Endometrium (tissue), 2 donors: ENCODE data around the gene RNF125.
"Not testable (repeated sequence)": the region's sequence is repeated elsewhere in the genome, so short reads cannot be mapped to it uniquely, and the experiment has no call there.

Experiments used
- FAIRE-seq: peaks from 2 replicates; lab custom pipeline; 2012; peaks lifted over from hg19 to GRCh38; lab: Jason Lieb, UNC
- donor health status: control.
- donor health status: control.

Gene RNF125

GRCh38 chr18:32025744-32026143, 7.1 kb downstream of the RNF125 start:
- FAIRE-seq = no peak

DNA sequence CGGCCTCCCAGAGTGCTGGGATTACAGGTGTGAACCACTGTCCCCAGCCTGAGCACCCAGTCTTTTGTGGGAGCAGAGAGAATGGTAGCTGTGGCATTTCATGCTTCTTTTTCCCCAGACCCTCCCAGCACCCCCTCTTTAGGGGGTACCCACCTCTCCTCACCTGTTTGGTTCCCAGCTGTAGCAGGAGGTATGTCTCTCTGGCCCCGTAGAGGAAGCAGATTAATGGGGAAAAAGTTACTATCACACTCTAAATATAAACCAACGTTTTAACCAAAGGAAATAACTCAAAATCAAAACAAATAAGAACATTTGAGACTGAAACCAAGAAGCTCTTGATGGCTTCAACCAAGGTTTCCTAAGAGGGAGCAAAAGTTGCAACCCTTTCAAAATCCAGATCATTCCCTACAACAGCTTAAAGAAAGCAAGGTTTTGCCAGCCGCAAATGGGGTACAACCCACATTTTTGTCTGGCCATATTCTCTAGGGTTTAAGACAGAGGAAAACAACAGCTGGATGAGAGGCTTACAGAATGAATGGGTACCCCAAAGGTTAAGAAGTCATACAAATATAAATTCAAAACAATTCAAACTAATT, 8.0 kb downstream of the RNF125 start:
- FAIRE-seq = no peak

DNA sequence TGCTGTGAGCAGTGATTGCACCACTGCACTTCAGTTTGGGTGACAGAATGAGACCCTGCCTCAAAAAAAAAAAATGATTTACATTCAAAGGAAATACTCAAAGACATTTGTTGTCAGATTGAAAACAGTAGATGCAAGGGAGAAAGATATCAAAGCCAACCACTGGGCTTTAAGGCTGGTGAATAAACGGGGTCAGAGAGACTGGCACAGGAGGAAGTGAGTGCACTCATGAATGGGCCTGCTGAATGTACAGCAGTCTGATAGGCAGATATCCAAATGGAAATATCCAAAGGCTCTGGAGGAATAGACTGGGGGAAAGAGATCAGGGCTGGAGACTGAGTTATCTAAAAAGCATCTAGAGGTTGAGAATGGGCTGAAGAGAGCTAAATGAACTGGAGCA, 10.9 kb downstream of the RNF125 start:
- no peak for FAIRE-seq

DNA sequence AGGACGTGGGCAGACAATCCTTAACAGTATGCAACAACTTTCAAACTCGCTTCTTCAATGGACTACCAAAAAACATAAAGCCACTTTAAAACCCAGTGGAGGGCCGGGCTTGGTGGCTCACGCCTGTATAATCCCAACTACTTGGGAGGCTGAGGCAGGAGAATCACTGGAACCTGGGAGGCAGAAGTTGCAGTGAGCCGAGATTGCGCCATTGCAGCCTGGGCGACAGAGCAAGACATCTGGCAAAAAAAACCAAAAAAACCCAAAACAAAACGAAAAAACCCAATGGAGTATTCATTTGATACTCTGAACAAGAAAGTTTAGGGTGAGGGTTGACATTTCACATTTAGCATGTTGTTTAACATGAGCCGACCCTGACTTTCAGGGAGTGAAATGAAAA, 14.0 kb downstream of the RNF125 start:
- no peak for FAIRE-seq

- no peak for FAIRE-seq
Observed at GRCh38 chr18:32036506-32037180, 18.0 kb downstream of the RNF125 start.

GRCh38 chr18:32037616-32038015, 19.0 kb downstream of the RNF125 start:
- no peak for FAIRE-seq

DNA sequence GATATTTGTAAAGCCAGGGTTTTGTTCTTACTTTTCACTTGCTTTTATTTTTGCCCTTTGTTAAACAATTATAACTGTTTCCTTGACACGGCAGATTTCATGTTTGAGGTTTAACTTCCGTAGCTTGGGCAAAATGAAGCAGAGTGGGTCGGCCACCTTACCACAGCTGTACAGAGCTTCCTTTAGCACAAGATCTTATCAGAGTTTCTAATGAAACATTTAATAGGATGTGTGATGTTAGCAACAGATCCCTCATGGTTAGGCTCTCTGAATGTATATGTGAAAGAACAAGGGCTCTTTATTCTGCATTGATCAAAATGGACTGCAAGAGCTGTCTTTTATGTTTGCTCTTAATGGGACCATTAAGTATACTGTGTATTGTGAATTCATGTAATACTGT, 22.3 kb downstream of the RNF125 start:
- FAIRE-seq = no peak

- FAIRE-seq = no peak
Observed at GRCh38 chr18:32042337-32042736, 23.7 kb downstream of the RNF125 start.

DNA sequence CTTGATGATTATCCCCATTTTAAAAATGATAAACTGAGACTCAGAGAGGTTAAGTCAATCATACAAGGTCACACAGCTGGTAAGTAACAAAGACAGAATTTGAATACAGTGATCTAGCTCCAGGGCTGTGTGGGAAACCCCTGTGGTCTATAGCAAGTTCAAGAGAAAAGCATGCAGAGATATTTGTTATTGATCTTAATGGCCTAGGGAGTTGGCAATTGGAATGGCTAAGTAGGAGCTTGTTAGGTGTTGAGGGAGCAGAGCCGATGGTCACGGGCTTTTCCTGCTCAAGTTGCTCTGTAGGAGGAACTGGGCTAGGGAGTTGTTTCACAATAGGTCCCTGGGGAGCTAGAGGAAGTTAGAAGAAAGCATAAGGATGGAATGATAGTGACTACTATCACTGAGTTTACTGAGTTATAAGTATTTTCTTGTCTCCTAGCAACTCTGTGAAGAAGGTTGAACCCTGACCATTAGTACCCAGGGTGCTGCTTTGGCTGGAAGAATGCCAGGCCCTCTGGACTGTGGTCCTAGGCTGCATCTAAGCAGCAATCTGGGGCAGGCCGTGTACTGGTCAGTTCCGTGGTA, 30.0 kb downstream of the RNF125 start:
- FAIRE-seq = no peak

DNA sequence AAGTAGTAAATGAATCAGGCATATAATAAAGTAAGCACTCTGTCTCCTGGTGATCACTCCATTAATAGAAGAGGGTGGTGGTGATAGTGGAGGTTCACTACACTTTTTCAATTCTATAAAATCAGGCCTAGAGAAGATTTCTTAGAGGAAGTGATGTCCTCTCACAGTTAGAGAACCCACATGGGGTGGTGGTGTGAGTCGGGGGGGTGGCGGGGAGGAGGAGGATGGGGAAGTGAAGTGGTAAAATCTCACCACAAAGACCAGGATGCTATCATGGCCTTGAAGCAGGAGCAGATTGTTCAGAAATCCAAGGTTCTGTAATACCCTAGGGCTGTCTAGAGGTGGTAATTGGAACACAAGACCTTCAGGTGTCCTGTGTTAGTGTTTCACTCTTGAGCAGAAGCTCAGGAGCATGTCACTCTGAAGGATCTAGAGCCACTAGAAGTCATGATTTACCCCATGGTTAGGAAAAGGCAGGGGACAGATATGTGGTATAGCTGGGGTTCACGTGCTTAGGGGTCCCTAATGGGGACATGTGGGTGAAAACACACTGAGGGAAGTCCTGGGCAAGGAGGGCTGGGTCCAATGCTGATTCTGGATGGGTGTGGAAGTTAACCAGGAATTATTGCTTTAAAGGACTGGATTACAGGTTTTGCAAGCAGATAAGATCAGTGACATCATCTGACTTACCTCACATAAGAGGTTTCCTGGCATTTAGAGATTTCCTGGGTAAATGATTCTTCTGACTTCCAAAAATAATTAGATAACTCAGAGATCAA, 31.0 kb downstream of the RNF125 start:
- no peak for FAIRE-seq

DNA sequence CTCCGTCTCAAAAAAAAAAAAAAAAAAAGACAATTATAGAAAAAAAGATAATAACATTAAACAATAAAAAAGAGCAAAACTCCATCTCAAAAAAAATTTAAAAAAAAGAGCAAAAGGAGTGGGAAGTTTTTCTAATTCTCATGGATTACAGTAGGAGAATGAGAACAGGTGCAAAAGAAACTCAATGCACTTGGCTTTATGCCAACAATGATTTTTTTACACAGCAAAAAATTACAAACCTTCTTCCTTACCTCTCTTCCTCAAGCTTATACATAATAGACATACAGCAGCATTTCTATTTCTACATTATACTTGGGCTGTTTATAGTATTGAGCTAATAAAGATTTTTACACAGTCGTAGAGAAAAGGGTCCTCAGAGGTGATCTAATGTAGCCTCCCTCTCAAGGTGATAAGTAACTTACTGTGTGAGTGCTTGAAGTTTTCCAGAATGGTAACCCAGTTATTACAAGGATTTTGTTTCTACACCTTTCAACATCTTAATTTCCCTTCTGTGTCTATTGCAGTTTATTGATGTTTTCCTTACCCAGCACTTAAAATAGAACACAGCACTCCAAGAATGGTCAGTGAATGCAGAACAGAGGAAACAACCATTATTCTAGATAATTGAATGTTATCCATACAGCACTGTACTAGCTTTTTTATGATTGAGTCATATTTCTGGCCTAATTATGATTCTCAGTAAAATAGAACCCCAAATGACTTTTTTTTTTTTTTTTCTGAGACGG, 38.2 kb downstream of the RNF125 start:
- FAIRE-seq = no peak

DNA sequence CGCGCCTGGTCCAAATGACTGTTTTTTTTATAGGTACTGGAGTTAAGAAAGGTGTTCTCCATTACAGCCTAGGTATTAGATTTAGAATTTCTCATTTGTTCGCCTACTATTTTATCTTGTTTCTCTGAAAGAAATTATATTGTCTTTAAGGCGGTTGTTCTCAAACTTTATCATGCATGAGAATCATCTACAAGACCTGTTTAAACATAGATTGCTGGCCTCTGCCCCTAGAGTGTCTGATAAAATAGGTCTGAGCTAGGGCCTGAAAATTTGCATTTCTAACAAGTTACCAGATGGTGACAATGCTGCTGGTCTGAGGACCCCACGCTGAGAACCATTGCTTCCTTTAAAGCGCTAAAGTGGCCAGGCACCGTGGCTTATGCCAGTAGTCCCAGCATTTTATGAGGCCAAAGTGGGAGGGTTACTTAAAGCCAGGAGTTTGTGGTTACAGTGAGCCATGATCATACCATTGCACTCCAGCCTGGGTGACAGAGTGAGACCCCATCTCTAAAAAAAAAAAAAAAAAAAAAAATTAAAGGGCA, 39.1 kb downstream of the RNF125 start:
- FAIRE-seq = no peak

DNA sequence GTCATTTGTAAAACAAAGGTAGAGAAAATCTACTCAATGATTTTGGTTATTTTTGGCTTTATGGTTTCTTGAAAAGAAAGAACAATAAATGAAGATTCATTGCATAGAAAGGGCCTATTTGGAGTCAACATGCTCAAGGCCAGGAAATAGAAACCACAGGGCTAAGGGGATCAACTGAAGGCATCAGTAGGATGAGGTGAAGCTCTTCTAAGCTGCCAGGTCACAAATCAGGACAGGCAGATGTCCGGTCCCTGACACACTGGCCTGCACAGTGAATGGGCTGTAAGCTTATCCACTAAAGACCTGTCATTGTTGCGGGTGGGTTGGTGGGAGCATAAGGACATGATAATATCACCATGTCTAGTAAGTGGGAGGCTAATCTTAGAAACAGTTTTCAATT, 41.4 kb downstream of the RNF125 start:
- FAIRE-seq = no peak

DNA sequence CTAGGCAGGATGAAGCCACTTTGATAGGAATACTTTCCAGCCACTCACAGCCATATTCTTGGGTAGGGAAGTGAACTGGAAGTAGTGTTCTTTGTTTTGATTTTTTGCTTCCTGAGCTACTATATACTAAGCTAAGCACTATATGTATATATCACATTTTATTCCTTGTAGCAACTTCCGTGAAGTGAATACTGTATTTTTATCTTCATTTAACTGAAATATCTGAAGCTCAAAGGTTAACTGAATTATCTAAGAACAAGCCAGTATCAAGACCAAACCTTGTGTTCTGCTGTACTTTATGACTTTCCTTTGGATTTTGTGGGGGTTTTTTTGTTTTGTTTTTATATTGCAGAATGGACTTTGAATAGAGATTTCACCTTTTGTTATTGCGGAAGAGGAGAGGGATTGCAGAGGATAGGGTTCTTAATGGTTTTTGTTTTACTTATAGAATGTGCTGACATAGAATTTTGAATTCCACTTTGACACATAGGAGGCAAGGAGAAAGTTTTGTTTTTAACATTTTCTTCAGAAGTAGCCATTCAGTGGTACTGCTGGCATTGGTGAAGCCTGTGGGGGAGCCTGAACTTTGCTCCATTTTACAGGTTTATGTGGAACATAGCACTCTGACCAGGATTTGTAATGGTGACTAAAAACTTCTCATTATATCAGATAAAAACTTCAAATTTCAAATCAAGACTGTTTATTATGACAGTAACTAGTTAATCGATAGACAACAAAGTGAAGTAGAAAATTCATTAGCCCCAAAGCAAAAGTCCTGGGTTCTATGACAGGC, 48.9 kb downstream of the RNF125 start:
- FAIRE-seq = no peak

GRCh38 chr18:32072321-32072720, 53.7 kb downstream of the RNF125 start:
- FAIRE-seq = peak; percentile 74

- FAIRE-seq = no peak
Observed at GRCh38 chr18:32074206-32074605, 55.6 kb downstream of the RNF125 start.

DNA sequence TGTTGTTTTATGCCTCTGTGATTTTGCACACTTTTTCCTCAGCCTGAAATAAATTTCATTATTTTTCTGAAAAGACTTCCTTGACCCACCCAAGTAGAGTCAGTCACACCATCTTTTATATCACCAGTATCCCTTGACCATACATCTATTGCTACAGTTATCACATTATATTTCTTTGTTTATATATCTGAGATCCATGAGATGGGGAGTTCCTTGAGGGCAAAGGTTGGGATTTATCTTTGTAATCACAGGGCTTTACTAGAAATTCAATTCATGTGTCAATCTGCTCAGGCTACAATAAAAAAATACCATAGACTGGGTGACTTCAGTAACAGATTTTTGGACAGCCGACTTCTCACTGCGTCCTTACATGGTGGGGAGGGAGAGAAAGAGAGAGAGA, 60.2 kb downstream of the RNF125 start:
- no peak for FAIRE-seq

DNA sequence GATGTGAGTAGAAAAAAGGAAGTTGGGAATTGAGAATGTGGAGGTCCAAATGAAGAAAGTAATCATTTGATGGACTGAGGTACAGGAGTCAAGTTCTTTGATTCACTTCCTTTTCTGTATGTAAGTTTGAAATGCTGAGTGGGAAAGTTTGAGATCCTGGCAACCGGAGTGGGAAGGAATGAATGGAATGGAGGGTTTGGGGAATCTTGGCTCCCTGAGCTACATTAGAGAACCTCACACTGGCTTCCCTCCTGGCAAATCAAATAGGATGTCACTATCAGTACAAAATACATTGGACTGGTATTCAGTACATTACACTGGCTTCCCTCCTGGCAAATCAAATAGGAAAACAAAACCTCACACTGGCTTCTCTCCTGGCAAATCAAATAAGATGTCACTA, 63.3 kb downstream of the RNF125 start:
- FAIRE-seq = no peak

DNA sequence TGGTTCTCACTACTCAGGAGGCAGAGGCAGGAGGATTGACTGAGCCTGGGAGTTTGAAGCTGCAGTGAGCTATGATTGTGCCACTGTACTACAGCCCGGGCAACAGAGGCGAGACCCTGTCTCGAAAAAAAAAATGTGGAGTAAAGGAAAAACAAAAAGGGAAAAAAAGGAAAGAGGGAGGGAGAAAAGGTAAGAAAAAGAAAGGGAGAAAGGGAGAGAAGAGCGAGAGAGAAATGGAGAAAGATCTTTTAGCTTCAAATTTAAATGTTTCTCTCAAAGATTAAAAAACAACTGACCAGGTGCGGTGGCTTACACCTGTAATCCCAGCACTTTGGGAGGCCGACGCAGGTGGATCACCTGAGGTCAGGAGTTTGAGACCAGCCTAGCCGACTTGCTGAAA, 65.2 kb downstream of the RNF125 start:
- FAIRE-seq = no peak

- FAIRE-seq = no peak
Observed at GRCh38 chr18:32086881-32087280, 68.3 kb downstream of the RNF125 start.

GRCh38 chr18:32090831-32091230, 72.2 kb downstream of the RNF125 start:
- not testable (repeated sequence) for FAIRE-seq
